Activated T-cell treated with anti-CD3 and anti-CD28 coated beads, Interleukin-2, amount 50 U/mL, for 24 hours (primary cell): Measurements from ENCODE around the gene GPR162.
A peak's percentile ranks its signal among the peaks of the same experiment; 100 is the strongest.
"Not testable (repeated sequence)": the region's sequence is repeated elsewhere in the genome, so short reads cannot be mapped to it uniquely, and the experiment has no call there.

Source experiments
- DNase-seq: peaks from one replicate; pipeline ENCODE4 v3.0.0-alpha.2; 2020
- H3K27ac Mint-ChIP-seq: 2 replicates; pipeline ENCODE4 v1.8.0; 2020; ENCODE audit warnings: mild to moderate bottlenecking, mixed read lengths
- H3K27me3 Mint-ChIP-seq: 2 replicates; pipeline ENCODE4 v1.8.0; 2020; ENCODE audit warnings: mixed read lengths
- H3K36me3 Mint-ChIP-seq: 2 replicates; pipeline ENCODE4 v1.8.0; 2020; ENCODE audit warnings: low read depth, mixed read lengths
- H3K4me1 Mint-ChIP-seq: 2 replicates; pipeline ENCODE4 v1.8.0; 2020; ENCODE audit warnings: low read depth, mixed read lengths
- H3K4me3 Mint-ChIP-seq: 2 replicates; pipeline ENCODE4 v1.8.0; 2020; ENCODE audit warnings: mild to moderate bottlenecking, moderate library complexity, mixed read lengths
- H3K9me3 Mint-ChIP-seq: 2 replicates; pipeline ENCODE4 v1.8.0; 2020; ENCODE audit warnings: mixed read lengths

GPR162 gene

DNA sequence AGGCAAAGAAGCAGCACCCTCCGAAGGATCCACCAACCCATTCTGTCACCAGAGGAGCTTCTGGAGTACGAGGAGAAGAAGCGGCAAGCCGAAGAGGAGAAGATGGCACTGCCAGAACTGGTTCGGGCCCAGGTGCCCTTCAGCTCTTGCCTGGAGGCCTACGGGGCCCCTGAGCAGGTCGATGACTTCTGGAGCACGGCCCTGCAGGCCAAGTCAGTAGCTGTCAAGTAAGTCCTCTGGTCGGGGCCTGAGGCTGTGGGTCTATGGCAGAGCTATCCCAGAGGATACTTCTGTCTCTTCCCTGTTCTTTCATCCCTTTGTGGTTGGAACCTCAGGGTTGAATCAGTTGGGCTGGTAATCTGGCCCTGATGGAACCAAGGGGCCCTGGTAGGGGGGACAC is 39.8 kb downstream of the GPR162 start:
- no peaks in the 10 kb centered on the region for H3K9me3 Mint-ChIP-seq
- H3K4me1 Mint-ChIP-seq = peaks cover under 1% of the 10 kb centered on the region
- no peak overlapping the region for H3K27ac Mint-ChIP-seq
- H3K36me3 Mint-ChIP-seq = peaks cover 99% of the 10 kb centered on the region
- DNase-seq = no peak
- no peak overlapping the region for H3K4me3 Mint-ChIP-seq
- H3K27me3 Mint-ChIP-seq = no peaks in the 10 kb centered on the region

GRCh38 chr12:6863033-6863432 is 41.4 kb downstream of the GPR162 start:
- H3K27me3 Mint-ChIP-seq = no peaks in the 10 kb centered on the region
- no peaks in the 10 kb centered on the region for H3K9me3 Mint-ChIP-seq
- H3K4me3 Mint-ChIP-seq = no peak overlapping the region
- peaks cover 92% of the 10 kb centered on the region for H3K36me3 Mint-ChIP-seq
- H3K27ac Mint-ChIP-seq = no peak overlapping the region
- no peak for DNase-seq
- peaks cover 8% of the 10 kb centered on the region for H3K4me1 Mint-ChIP-seq

- Mint-ChIP-seq H3K9me3 (no peaks in the 10 kb centered on the region), H3K27me3 (no peaks in the 10 kb centered on the region), H3K4me1 (peaks cover 12% of the 10 kb centered on the region), H3K27ac (no peak overlapping the region), H3K4me3 (no peak overlapping the region), H3K36me3 (peaks cover 92% of the 10 kb centered on the region)
- DNase-seq = no peak
Observed at GRCh38 chr12:6863586-6864321, 42.1 kb downstream of the GPR162 start.

DNA sequence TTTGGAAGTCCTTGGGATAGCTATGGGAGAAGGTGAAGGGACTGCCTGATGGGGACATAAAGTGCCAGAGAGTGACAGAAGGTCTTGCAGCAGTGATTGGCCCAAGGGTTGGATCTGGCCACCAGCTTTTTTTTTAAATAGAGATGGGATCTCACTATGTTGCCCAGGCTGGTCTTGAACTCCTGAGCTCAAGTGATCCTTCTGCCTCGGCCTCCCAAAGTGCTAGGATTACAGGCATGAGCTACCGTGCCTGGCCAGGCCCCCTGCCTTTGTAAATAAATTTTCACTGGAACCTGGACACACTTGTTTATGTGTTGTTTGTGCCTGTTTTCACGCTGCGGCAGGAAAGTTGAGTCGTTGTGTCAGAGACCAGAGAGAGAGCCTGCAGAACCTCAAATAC is 43.7 kb downstream of the GPR162 start:
- Mint-ChIP-seq H3K27ac (peak overlapping the region; percentile 17), H3K4me1 (peaks cover 28% of the 10 kb centered on the region), H3K36me3 (peaks cover 92% of the 10 kb centered on the region)
- DNase-seq, H3K4me3 Mint-ChIP-seq, H3K27me3 Mint-ChIP-seq, H3K9me3 Mint-ChIP-seq: not testable (repeated sequence)

GRCh38 chr12:6866163-6866919 is 44.7 kb downstream of the GPR162 start:
- Mint-ChIP-seq H3K27ac (peak overlapping the region; percentile 99), H3K36me3 (peaks cover 92% of the 10 kb centered on the region), H3K4me3 (peak overlapping the region; percentile 95)

GRCh38 chr12:6866920-6867412 is 45.3 kb downstream of the GPR162 start:
- DNase-seq = no peak
- Mint-ChIP-seq H3K4me1 (peaks cover 44% of the 10 kb centered on the region), H3K9me3 (no peaks in the 10 kb centered on the region), H3K4me3 (peak overlapping the region; percentile 95), H3K36me3 (peaks cover 92% of the 10 kb centered on the region), H3K27ac (peak overlapping the region; percentile 99), H3K27me3 (no peaks in the 10 kb centered on the region)

More at GRCh38 chr12:6866163-6866919, 44.7 kb downstream of the GPR162 start:
- H3K4me1 Mint-ChIP-seq = peaks cover 38% of the 10 kb centered on the region
- no peaks in the 10 kb centered on the region for H3K27me3 Mint-ChIP-seq
- no peak for DNase-seq
- no peaks in the 10 kb centered on the region for H3K9me3 Mint-ChIP-seq

DNA sequence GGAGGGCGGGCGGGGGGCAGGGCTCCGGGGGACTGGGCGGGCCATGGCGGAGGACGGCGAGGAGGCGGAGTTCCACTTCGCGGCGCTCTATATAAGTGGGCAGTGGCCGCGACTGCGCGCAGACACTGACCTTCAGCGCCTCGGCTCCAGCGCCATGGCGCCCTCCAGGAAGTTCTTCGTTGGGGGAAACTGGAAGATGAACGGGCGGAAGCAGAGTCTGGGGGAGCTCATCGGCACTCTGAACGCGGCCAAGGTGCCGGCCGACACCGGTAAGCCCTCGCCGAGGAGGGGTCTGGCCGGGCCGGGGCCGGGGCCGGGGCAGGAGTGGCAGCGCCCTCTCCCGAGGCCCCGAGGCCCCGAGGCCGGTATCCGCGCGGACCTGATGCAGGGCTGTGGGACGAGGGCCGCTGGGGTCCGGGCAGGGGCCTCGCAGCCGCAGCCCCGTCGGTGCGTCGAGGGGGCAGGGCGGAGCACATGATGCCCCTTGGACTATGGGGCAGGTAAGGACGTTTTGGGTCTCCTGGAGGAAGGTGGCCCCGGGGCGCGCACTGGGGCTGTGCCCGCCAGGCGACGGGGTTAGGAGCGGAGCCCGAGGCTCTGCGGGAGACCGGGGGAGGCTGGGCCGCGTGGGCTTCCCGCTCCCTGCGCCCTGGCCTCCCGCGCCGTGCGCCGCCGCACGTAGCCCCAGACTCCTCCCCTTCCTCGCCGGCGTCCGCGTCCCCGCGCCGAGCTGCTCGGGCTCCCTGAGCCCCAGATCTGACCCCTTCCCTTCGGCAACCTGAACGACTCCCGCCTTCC is 46.0 kb downstream of the GPR162 start, which contains the start of gene TPI1:
TPI1 (plus strand) TSS at position 119 of the 798 bp plus-strand sequence; CDS start at position 155, 36 bp downstream.
- H3K4me3 Mint-ChIP-seq = peak within 1 kb of the TSS; percentile 95
- H3K27me3 Mint-ChIP-seq = no peaks in the 10 kb centered on the region
- no peaks in the 10 kb centered on the region for H3K9me3 Mint-ChIP-seq
- DNase-seq = peak; percentile 88
- H3K27ac Mint-ChIP-seq = peak within 1 kb of the TSS; percentile 99
- H3K36me3 Mint-ChIP-seq = peaks cover 93% of the 10 kb centered on the region
- peaks cover 51% of the 10 kb centered on the region for H3K4me1 Mint-ChIP-seq

- Mint-ChIP-seq H3K27me3 (no peaks in the 10 kb centered on the region), H3K4me3 (peak overlapping the region; percentile 95), H3K4me1 (peaks cover 52% of the 10 kb centered on the region), H3K9me3 (no peaks in the 10 kb centered on the region), H3K27ac (peak overlapping the region; percentile 97), H3K36me3 (peaks cover 91% of the 10 kb centered on the region)
- peak; percentile 43 for DNase-seq
Observed at GRCh38 chr12:6868211-6869048, 46.8 kb downstream of the GPR162 start.

DNA sequence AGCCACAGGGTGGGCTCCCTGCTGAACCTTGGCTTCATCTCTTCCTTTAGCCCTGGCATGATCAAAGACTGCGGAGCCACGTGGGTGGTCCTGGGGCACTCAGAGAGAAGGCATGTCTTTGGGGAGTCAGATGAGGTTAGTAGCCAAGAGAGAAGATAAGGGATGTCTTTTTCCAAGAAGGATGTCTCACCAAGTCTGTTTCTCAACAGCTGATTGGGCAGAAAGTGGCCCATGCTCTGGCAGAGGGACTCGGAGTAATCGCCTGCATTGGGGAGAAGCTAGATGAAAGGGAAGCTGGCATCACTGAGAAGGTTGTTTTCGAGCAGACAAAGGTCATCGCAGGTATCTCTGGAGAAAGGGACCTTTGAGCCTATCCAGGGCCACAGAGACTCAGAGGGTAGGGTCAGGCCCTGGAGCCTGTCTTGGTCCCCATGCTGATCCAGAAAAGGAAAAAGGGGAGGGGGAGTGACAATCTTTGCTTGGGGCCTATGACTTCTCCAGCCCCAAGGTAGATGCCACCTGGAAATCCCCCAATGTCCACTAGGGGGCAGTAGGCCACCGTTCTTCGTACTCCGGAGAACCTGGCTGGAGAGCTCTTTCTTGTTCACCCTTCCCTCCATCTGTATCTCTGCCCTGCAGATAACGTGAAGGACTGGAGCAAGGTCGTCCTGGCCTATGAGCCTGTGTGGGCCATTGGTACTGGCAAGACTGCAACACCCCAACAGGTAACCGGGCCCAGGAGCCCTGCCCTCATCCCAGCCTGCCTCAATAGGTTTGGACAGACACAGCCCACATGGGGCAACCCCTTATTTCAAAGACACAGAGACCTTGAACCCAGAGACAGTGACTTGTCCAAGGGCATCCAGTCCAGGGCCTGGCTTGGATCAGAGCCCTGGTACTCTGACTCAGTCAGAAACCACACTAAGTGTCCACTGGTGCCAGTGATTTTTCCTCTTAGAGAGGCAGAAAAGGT is 47.7 kb downstream of the GPR162 start:
- Mint-ChIP-seq H3K4me1 (peaks cover 57% of the 10 kb centered on the region), H3K27me3 (no peaks in the 10 kb centered on the region), H3K27ac (peak overlapping the region; percentile 97), H3K9me3 (no peaks in the 10 kb centered on the region), H3K4me3 (peak overlapping the region; percentile 95), H3K36me3 (peaks cover 86% of the 10 kb centered on the region)
- peak; percentile 87 for DNase-seq

DNA sequence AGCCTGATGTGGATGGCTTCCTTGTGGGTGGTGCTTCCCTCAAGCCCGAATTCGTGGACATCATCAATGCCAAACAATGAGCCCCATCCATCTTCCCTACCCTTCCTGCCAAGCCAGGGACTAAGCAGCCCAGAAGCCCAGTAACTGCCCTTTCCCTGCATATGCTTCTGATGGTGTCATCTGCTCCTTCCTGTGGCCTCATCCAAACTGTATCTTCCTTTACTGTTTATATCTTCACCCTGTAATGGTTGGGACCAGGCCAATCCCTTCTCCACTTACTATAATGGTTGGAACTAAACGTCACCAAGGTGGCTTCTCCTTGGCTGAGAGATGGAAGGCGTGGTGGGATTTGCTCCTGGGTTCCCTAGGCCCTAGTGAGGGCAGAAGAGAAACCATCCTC is 48.7 kb downstream of the GPR162 start:
- Mint-ChIP-seq H3K4me3 (peak overlapping the region; percentile 95), H3K36me3 (peaks cover 85% of the 10 kb centered on the region), H3K27ac (peak overlapping the region; percentile 97), H3K4me1 (peaks cover 60% of the 10 kb centered on the region)
- DNase-seq, H3K9me3 Mint-ChIP-seq, H3K27me3 Mint-ChIP-seq: not testable (repeated sequence)

- H3K27ac Mint-ChIP-seq = peak overlapping the region; percentile 97
- peak; percentile 60 for DNase-seq
- peaks cover 83% of the 10 kb centered on the region for H3K36me3 Mint-ChIP-seq
- peak overlapping the region; percentile 95 for H3K4me3 Mint-ChIP-seq
- no peaks in the 10 kb centered on the region for H3K27me3 Mint-ChIP-seq
- H3K9me3 Mint-ChIP-seq = no peaks in the 10 kb centered on the region
- peaks cover 60% of the 10 kb centered on the region for H3K4me1 Mint-ChIP-seq
Observed at GRCh38 chr12:6871052-6871957, 49.7 kb downstream of the GPR162 start.
